Measurements from ENCODE around the gene ITGA2B.

The ITGA2B gene

GRCh38 chr17:44326861-44327444 is 62.5 kb downstream of the ITGA2B start:
- peak overlapping the region; percentile 89 for H3K27ac Mint-ChIP-seq (ENCODE audit: low read depth)
- no peaks in the 10 kb centered on the region for H3K9me3 Mint-ChIP-seq
- H3K4me1 Mint-ChIP-seq = peaks cover 22% of the 10 kb centered on the region
- peak overlapping the region; percentile 87 for H3K4me3 Mint-ChIP-seq
- H3K27me3 Mint-ChIP-seq = no peaks in the 10 kb centered on the region
- H3K36me3 Mint-ChIP-seq (ENCODE audit: insufficient read depth) = peaks cover 14% of the 10 kb centered on the region
- ATAC-seq (replicated peaks; ENCODE audit: extremely low read depth, poor library complexity, severe bottlenecking) (peak; percentile 81), DNase-seq (ENCODE audit: low spot score in 2 of 2) (peak; percentile 80 to 93)

- no peaks in the 10 kb centered on the region for H3K9me3 Mint-ChIP-seq
- DNase-seq (ENCODE audit: low spot score in 2 of 2) (peak; percentile 93 to 94), ATAC-seq (replicated peaks; ENCODE audit: extremely low read depth, poor library complexity, severe bottlenecking) (peak; percentile 69)
- H3K4me3 Mint-ChIP-seq = peak within 1 kb of the TSS; percentile 87
- H3K36me3 Mint-ChIP-seq (ENCODE audit: insufficient read depth) = peaks cover 24% of the 10 kb centered on the region
- peak within 1 kb of the TSS; percentile 89 for H3K27ac Mint-ChIP-seq (ENCODE audit: low read depth)
- peaks cover 23% of the 10 kb centered on the region for H3K4me1 Mint-ChIP-seq
- no peaks in the 10 kb centered on the region for H3K27me3 Mint-ChIP-seq
These were observed 64.7 kb downstream of the ITGA2B start, which contains the start of gene SLC25A39 for GRCh38 chr17:44324571-44325275. Gene SLC25A39, minus strand, starts transcription at chr17:44324823. Its CDS starts 1,261 bp downstream, at chr17:44323562.

GRCh38 chr17:44324092-44324570 is 65.3 kb downstream of the ITGA2B start:
- no peaks in the 10 kb centered on the region for H3K9me3 Mint-ChIP-seq
- no peaks in the 10 kb centered on the region for H3K27me3 Mint-ChIP-seq
- DNase-seq (ENCODE audit: low spot score in 2 of 2) (no peak), ATAC-seq (replicated peaks; ENCODE audit: extremely low read depth, poor library complexity, severe bottlenecking) (no peak)
- H3K4me3 Mint-ChIP-seq = peak overlapping the region; percentile 87
- peaks cover 23% of the 10 kb centered on the region for H3K4me1 Mint-ChIP-seq
- peaks cover 28% of the 10 kb centered on the region for H3K36me3 Mint-ChIP-seq (ENCODE audit: insufficient read depth)
- H3K27ac Mint-ChIP-seq (ENCODE audit: low read depth) = peak overlapping the region; percentile 32

GRCh38 chr17:44323359-44324091 is 65.9 kb downstream of the ITGA2B start:
- Mint-ChIP-seq H3K4me3 (peak overlapping the region; percentile 87), H3K9me3 (no peaks in the 10 kb centered on the region), H3K27me3 (no peaks in the 10 kb centered on the region), H3K36me3 (ENCODE audit: insufficient read depth) (peaks cover 30% of the 10 kb centered on the region), H3K27ac (ENCODE audit: low read depth) (peak overlapping the region; percentile 32), H3K4me1 (peaks cover 23% of the 10 kb centered on the region)
- DNase-seq (ENCODE audit: low spot score in 2 of 2) = no peak
- no peak for ATAC-seq (replicated peaks; ENCODE audit: extremely low read depth, poor library complexity, severe bottlenecking)

- Mint-ChIP-seq H3K27me3 (peaks cover 6% of the 10 kb centered on the region), H3K9me3 (no peaks in the 10 kb centered on the region), H3K36me3 (ENCODE audit: insufficient read depth) (peaks cover 30% of the 10 kb centered on the region), H3K4me1 (peaks cover 26% of the 10 kb centered on the region), H3K27ac (ENCODE audit: low read depth) (no peak overlapping the region), H3K4me3 (peak overlapping the region; percentile 32)
- ATAC-seq (replicated peaks; ENCODE audit: extremely low read depth, poor library complexity, severe bottlenecking) (no peak), DNase-seq (ENCODE audit: low spot score in 2 of 2) (no peak)
These were observed 67.1 kb downstream of the ITGA2B start for GRCh38 chr17:44322236-44322895.

Data from central memory CD8-positive, alpha-beta T cell (primary cell).